ENCODE data around the gene TSNAXIP1.

TSNAXIP1 gene

GRCh38 chr16:67762385-67762784, 44.3 kb upstream of the TSNAXIP1 start:
- Histone ChIP-seq H3K79me2 (ENCODE audit: low read length) (peaks cover 2% of the 10 kb centered on the region; the same call in 1 of the 2 replicates), H3K4me3 (ENCODE audit: low read length) (no peak overlapping the region)
- no peak for DNase-seq

GRCh38 chr16:67763066-67763465, 43.6 kb upstream of the TSNAXIP1 start:
- Histone ChIP-seq H3K27ac (ENCODE audit: low read length) (no peak overlapping the region), H3K4me1 (ENCODE audit: low read length) (no peaks in the 10 kb centered on the region), H3K36me3 (replicated peaks; ENCODE audit: insufficient read depth, low read length) (no peaks in the 10 kb centered on the region), H4K20me1 (ENCODE audit: insufficient read depth, low read length) (no peaks in the 10 kb centered on the region), H3K27me3 (replicated peaks; ENCODE audit: insufficient read depth, low read length) (no peaks in the 10 kb centered on the region), H3K79me2 (ENCODE audit: low read length) (peaks cover 2% of the 10 kb centered on the region; the same call in 1 of the 2 replicates), H3K9ac (ENCODE audit: low read length) (no peak overlapping the region), H3F3A (ENCODE audit: insufficient read depth, low read length) (no peaks in the 10 kb centered on the region), H3K9me2 (replicated peaks; ENCODE audit: insufficient read depth, low read length) (no peaks in the 10 kb centered on the region), H3K4me3 (ENCODE audit: low read length) (no peak overlapping the region), H3K9me3 (replicated peaks; ENCODE audit: insufficient read depth, low read length) (no peaks in the 10 kb centered on the region), H3K4me2 (ENCODE audit: low read depth, low read length) (no peak overlapping the region), H2AFZ (ENCODE audit: low read length) (no peak overlapping the region)
- no peak for TF ChIP-seq EZH2phosphoT487 (IDR thresholded peaks at IDR 0.05; ENCODE audit: low read length)
- TF ChIP-seq EZH2 (optimal IDR thresholded peaks at IDR 0.05; ENCODE audit: low read depth, low read length) = no peak
- TF ChIP-seq CTCF (IDR thresholded peaks at IDR 0.05; ENCODE audit: low read length) = no peak
- DNase-seq = no peak

More at GRCh38 chr16:67762385-67762784, 44.3 kb upstream of the TSNAXIP1 start:
- Histone ChIP-seq H3F3A (ENCODE audit: insufficient read depth, low read length) (no peaks in the 10 kb centered on the region), H3K9me3 (replicated peaks; ENCODE audit: insufficient read depth, low read length) (no peaks in the 10 kb centered on the region), H4K20me1 (ENCODE audit: insufficient read depth, low read length) (no peaks in the 10 kb centered on the region), H3K4me1 (ENCODE audit: low read length) (no peaks in the 10 kb centered on the region), H3K9ac (ENCODE audit: low read length) (no peak overlapping the region), H3K4me2 (ENCODE audit: low read depth, low read length) (no peak overlapping the region), H2AFZ (ENCODE audit: low read length) (no peak overlapping the region), H3K9me2 (replicated peaks; ENCODE audit: insufficient read depth, low read length) (no peaks in the 10 kb centered on the region), H3K27ac (ENCODE audit: low read length) (no peak overlapping the region), H3K36me3 (replicated peaks; ENCODE audit: insufficient read depth, low read length) (no peaks in the 10 kb centered on the region; the same call in 1 of the 2 replicates), H3K27me3 (replicated peaks; ENCODE audit: insufficient read depth, low read length) (no peaks in the 10 kb centered on the region)
- TF ChIP-seq CTCF (IDR thresholded peaks at IDR 0.05; ENCODE audit: low read length) = no peak
- no peak for TF ChIP-seq EZH2 (optimal IDR thresholded peaks at IDR 0.05; ENCODE audit: low read depth, low read length)
- no peak for TF ChIP-seq EZH2phosphoT487 (IDR thresholded peaks at IDR 0.05; ENCODE audit: low read length)

- H3F3A ChIP-seq (ENCODE audit: insufficient read depth, low read length) = no peaks in the 10 kb centered on the region
- no peak overlapping the region for H3K9ac ChIP-seq (ENCODE audit: low read length)
Observed at GRCh38 chr16:67764158-67764667, 42.5 kb upstream of the TSNAXIP1 start.

More at GRCh38 chr16:67764158-67764667, 42.5 kb upstream of the TSNAXIP1 start:
- no peaks in the 10 kb centered on the region for H4K20me1 ChIP-seq (ENCODE audit: insufficient read depth, low read length)
- H3K27me3 ChIP-seq (replicated peaks; ENCODE audit: insufficient read depth, low read length) = no peaks in the 10 kb centered on the region
- no peak overlapping the region for H2AFZ ChIP-seq (ENCODE audit: low read length)
- no peaks in the 10 kb centered on the region for H3K9me3 ChIP-seq (replicated peaks; ENCODE audit: insufficient read depth, low read length)
- no peak overlapping the region for H3K4me2 ChIP-seq (ENCODE audit: low read depth, low read length)
- H3K4me3 ChIP-seq (ENCODE audit: low read length) = no peak overlapping the region
- no peak overlapping the region for H3K27ac ChIP-seq (ENCODE audit: low read length)
- no peak for DNase-seq
- H3K79me2 ChIP-seq (ENCODE audit: low read length) = peaks cover 2% of the 10 kb centered on the region; the same call in 1 of the 2 replicates
- no peaks in the 10 kb centered on the region for H3K36me3 ChIP-seq (replicated peaks; ENCODE audit: insufficient read depth, low read length)
- no peak for TF ChIP-seq CTCF (IDR thresholded peaks at IDR 0.05; ENCODE audit: low read length)
- TF ChIP-seq EZH2phosphoT487 (IDR thresholded peaks at IDR 0.05; ENCODE audit: low read length) = no peak
- no peak for TF ChIP-seq EZH2 (optimal IDR thresholded peaks at IDR 0.05; ENCODE audit: low read depth, low read length)
- H3K4me1 ChIP-seq (ENCODE audit: low read length) = no peaks in the 10 kb centered on the region
- H3K9me2 ChIP-seq (replicated peaks; ENCODE audit: insufficient read depth, low read length) = no peaks in the 10 kb centered on the region
